Suppressor macrophage (primary cell): ENCODE results near the gene VENTX.
"Not testable (repeated sequence)": the region's sequence is repeated elsewhere in the genome, so short reads cannot be mapped to it uniquely, and the experiment has no call there.

ENCODE experiments used
- DNase-seq, 4 experiments: peaks; one replicate each; pipeline ENCODE4 v3.0.0-alpha.2; 2020 to 2022

The VENTX gene

DNA sequence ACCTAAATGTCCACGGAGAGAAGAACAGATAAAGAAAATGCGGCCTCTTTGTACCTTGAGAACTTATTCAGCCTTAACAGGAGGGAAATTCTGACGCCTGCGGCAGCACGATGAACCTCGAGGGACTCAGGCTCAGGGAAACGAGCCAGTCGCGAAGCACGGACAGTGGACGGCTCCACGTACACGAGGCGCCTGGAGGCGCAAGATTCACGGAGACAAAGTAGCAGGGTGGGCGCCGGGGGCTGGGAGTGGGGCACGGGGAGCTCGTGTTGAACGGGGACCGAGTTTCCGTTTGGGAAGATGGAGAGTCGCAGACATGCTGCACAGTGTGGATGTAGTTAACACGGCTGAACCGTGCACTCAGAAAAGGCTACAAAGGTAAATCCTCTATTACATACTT is 20.9 kb upstream of the VENTX start:
- no peak for DNase-seq

- DNase-seq: no peak
These were observed 19.7 kb upstream of the VENTX start for GRCh38 chr10:133217800-133218589.

GRCh38 chr10:133218891-133219290 is 18.8 kb upstream of the VENTX start:
- DNase-seq: no peak

DNA sequence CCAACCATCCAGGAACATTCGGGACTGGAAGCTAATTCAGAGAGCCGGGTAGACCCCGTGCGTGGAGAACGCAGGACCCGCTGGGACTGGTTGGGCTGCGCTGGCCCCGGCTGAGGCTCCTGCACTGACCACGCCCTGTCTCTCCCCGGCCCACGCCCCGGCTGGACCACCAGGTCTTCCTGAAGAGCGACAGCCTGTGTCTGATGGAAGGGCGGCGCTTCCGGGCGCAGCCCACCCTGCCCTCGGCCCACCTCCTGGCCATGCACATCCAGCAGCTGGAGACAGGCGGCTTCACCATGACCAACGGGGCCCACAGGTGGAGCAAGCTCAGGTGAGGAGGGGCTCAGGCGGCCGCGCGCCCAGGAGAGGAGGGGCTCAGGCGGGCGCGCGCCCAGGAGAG is 17.9 kb upstream of the VENTX start:
- no peak for DNase-seq

DNA sequence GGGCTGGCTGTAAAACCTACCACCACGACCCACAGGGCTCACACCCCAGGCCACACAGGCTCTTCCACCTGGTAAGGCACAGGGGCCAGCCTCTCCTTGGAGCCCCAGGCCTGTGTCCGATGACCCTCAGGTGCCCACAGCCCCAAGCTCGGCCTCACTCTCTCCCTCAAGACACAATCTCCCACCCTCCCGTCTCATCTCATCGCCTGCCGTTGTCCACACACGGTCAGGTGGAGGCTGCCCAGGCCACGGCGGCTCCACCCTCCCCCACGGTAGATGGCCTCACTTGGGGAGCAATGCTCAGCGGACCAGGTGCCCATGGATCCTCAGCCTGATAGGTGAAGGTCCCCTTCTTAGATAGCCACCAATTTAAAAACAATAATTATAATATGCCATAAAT is 16.3 kb upstream of the VENTX start:
- no peak for DNase-seq

GRCh38 chr10:133221756-133222155 is 15.9 kb upstream of the VENTX start:
- DNase-seq: not testable (repeated sequence)

GRCh38 chr10:133224076-133224475 is 13.6 kb upstream of the VENTX start:
- DNase-seq: no peak

GRCh38 chr10:133224756-133225372 is 12.8 kb upstream of the VENTX start:
- no peak for DNase-seq

GRCh38 chr10:133225707-133226191 is 11.9 kb upstream of the VENTX start:
- no peak for DNase-seq

GRCh38 chr10:133226251-133226808 is 11.3 kb upstream of the VENTX start:
- DNase-seq: peak in 1 of 4 experiments; percentile 16

GRCh38 chr10:133227256-133227655 is 10.4 kb upstream of the VENTX start:
- no peak for DNase-seq

GRCh38 chr10:133229265-133230043 is 8.2 kb upstream of the VENTX start:
- DNase-seq: peak in 3 of 4 experiments; percentile 8 to 34 (median 30)

DNA sequence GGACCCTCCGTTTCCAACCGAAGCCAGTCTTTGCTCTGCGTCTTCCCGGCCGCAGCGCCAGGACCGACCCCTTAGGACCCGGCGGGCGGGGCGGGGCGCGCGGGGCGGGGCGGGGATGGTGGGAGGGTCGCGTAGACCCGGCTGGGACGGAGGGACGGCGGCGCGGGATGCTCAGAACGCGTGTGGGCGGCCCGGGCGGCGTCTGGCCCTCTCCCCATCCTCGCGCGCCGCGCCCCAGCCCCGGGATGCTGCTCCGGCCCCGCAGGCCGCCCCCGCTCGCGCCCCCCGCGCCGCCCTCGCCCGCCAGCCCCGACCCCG is 7.7 kb upstream of the VENTX start, which contains the start of gene UTF1:
Gene UTF1, plus strand, starts transcription at position 174 of the 318 bp plus-strand sequence. Its CDS starts 72 bp downstream, at position 246.
- no peak for DNase-seq

GRCh38 chr10:133230387-133231195 is 7.1 kb upstream of the VENTX start:
- DNase-seq: peak; percentile 53 to 85 (median 70)

DNA sequence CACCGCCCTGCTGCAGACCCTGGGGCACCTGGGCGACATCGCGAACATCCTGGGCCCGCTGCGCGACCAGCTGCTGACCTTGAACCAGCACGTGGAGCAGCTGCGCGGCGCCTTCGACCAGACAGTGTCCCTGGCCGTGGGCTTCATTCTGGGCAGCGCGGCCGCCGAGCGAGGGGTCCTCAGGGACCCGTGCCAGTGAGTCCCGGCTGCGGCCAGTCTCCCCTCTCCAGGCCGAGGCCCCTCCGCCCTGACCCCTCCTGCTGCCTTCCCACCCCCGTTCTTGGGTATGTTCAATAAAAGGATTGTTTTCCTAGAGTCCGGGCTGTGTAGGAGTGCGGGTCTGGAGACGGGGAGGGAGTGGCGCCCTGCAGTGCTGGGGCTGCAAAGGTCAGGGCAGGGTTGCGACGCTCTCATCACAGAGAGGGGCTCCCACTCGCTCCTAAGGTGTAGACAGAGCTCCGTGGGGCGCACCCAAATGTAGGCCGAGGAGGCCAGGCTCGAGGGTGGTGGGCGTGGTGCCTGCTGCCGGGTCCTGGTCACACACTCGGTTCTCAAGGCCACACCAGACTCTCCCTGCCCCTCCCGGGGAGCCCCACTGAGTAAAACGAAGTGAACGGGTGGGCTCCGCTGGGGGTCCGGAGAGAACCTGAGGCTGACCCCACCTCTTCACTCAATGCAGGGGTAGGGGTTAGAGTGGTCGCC is 6.3 kb upstream of the VENTX start:
- DNase-seq: no peak

DNA sequence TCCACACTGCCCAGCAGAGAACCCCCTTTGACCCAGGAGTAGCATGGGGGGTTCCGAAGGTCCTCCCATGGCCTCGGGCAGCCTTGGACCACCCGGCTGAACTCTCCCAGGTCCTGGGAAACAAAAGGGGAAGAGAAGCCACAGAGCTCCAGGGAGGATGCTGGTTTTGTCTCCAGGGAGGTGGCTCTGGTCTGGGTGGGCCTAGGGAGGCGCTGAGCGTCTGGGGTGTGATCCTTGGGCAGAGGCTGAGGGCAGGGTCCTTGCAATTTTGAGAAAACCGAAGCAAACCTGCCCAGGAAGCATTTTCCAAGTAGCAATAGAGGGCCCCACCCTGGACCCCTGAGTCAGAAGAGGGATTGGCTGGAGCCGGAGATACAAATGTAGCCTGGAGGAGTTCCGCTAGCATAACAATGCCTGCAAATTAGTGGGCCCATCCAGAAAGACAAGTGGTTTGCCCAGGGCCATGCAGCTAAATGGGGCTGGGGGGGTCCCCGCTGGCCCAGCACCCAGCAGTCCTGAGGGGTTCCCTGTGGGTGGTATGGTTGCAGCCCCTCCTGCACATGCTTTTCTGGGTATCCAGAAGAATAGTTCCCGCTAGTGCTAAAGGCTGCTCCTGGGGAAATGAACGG is 5.6 kb upstream of the VENTX start:
- DNase-seq: no peak

DNA sequence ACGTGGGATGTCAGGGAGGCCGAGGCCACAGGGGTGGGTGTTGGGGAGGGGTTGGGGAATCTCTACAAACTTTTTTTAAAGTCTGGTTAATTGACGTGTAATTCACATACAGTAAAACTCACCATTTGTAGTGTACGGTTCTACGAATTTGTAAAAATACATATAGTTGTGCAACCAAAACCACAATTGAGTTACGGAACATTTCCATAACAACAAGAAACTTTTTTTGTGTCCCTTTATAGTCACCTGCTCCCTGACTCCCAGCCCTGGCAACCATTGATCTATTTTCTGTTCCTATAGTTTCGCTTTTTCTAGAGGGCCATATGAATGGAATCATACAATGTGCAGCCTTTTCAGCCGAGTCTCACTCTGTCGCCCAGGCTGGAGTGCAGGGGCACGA is 2.9 kb upstream of the VENTX start:
- peak in 2 of 4 experiments; percentile 25 to 42 for DNase-seq

DNA sequence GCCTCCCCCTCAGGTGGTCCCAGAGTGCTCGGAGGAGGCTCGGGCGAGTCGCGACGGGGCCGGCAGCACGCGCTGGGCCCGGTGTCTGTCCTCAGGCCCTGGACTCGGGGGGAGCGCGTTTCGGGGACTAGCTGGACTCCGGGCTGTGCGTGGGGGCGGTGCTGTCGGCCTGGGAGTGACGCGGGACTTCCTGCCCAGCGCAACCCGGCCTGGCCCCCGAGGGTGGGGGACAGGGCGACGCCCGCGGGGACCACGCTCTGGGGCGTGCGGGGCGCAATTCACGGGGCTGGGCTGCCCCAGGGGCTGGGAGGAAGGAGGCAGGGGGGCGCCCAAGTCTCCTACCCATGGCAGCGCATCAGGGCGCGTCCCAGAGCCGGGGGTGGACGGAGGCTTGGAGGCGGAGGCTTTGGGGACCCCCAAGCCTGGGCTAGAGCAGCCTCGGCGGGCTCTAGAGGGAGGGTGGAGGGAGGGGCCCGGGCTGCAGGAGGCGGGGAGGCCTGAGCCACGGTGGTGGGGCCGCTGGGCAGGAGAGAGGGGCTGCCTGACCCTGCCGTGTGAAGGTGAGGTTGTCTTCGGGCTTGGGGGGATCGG is 2.3 kb upstream of the VENTX start:
- DNase-seq: peak in 3 of 4 experiments; percentile 11 to 41 (median 34)

- DNase-seq: peak; percentile 47 to 78 (median 69)
These were observed 1.7 kb upstream of the VENTX start for GRCh38 chr10:133235932-133236331.
